Measurements from ENCODE around the gene BCL2.

BCL2 gene

DNA sequence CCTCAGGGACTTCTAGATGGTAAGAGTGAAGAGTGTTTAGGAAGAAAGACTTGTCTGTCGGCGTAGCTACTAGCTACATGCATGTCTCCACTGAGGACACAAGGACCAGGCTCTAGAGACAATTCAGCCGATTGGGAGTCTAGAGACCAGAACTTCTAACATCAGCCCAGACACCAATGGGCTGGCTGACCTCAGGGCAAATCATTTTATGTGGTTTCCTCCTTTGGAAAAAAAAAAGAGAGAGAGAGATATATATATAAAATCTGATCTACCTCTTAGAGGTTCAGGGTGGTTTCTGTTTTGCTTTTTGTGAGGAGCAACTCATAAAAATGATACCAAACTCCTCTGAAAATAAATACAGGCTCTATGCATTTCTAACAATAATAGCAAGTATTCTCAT, 212.8 kb downstream of the BCL2 start:
- no peak for DNase-seq (ENCODE audit: low read depth)

GRCh38 chr18:63105636-63106316, 213.8 kb downstream of the BCL2 start:
- no peak for DNase-seq (ENCODE audit: low read depth)

DNA sequence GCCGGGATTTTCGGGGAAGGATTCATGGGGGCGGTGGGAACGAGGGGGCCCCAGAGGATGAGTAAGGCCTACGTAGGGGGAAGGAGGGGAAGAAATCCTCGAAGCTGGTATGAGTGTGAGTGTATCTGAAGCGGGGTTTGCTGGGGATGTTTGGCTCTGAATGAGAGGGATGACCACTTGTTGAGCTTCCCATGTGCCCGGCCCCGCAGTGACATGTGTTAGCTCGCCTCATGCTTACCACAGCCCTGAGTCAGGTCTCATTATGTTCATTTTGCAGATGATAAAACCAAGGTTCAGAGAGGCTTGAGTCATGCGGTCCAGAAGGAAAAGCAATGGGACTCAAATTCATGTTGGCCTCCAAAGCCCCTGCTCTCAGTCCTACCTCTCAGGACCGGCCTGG, 214.7 kb downstream of the BCL2 start:
- no peak for DNase-seq (ENCODE audit: low read depth)

DNA sequence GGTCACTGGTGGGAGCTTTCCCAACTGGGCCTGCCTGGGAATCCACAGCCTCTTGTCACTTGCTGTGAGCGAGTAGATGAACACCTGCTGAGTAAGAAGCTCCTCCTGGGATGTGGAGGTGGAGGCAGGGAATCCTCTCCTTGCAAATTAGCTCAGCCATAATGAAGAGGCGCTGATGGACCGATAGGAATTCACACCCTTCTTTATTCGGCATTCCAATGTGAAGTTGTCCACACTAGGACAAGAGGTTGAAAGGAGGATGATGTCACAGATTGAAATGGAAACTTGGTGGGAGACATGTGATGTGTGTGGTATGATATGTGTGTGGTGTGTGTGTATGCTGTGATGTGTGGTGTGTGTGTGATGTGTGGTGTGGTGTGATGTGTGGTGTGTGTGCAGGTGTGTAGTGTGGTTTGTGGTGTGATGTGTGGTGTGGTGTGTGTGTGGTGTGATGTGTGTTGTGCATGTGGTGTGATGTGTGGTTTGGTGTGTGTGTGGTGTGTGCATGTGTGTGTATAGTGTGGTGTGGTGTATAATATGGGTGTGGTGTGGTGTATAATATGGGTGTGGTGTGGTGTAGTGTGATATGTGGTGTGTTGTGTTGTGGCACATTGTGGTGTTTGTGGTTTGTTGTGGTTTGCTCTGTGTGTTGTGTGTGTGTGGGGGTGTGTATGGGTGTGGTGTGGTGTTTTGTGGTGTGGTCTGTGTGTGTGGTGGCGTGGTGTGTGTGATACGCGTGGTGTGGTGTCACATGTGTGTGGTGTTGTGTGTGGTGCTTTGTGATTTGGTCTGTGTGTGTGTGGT, 216.4 kb downstream of the BCL2 start:
- no peak for DNase-seq (ENCODE audit: low read depth)

DNA sequence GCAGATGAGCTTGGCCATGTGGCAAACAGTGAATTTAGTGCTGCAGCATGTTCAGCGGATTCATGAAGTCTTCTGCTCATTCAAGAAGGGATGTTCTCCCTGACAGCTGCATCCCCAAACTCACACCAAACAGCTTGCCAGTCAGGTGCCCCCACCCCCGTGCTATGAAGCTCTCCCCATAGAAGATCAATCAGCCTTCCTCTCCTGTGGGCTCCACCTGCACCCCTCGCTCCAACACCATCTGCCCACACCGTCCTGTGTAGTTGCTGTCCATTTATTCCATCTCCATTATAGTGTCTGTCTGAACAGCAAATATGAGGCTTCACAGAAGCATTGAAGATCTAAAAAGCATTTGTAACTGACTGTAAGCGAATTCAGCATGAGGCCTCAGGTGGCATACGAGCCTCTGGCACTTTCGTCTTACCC, 218.9 kb downstream of the BCL2 start:
- DNase-seq (ENCODE audit: low read depth): no peak

GRCh38 chr18:63099848-63100629, 219.5 kb downstream of the BCL2 start:
- DNase-seq (ENCODE audit: low read depth): no peak

- DNase-seq (ENCODE audit: low read depth): no peak
These were observed 220.3 kb downstream of the BCL2 start for GRCh38 chr18:63099091-63099840.

GRCh38 chr18:63098018-63098981, 221.3 kb downstream of the BCL2 start:
- no peak for DNase-seq (ENCODE audit: low read depth)

DNA sequence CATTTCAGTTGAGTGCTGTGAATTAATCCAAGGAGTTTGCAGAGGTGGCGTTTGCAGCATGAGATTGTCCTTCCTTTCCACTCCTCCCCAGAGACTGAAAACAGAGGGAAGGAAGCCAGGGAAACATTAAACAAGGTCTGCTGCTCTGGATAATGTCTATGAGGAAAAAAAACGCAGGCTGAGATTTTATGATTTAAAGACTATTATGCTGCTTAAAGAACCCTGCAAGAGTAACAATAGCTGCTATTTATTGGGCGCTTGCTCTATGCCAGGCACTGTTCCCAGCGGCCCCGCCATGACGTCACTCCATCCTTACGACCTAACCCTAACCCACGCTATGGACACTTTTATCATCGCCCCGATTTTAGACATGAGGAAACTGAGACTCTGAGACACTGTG, 222.4 kb downstream of the BCL2 start:
- no peak for DNase-seq (ENCODE audit: low read depth)

DNA sequence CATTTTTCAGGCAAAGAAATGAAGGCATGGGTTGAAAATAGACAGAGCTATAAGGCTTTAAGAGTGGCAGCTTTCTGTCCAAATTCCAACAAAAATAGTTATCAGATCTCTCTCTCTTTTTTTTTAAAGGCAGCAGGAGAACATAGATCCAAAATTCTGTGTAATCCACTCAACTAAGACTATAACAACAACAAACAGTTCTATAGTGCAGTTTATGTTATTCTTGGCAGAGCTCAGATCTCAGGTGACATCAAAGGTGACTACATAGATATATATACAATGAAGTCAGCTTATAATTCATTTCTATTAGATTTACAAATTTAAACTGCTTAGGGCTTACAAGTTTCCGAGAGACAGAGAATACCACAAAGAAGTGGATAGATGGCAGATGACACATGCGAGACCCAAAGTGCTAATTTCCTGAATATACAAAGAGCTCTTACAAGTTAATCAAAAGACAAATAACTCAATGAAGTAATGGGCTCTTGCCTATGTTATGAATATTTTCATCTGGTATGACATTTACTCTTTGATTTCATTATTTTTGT, 223.2 kb downstream of the BCL2 start:
- no peak for DNase-seq (ENCODE audit: low read depth)

- DNase-seq (ENCODE audit: low read depth): no peak
These were observed 223.8 kb downstream of the BCL2 start for GRCh38 chr18:63095768-63096167.

- DNase-seq (ENCODE audit: low read depth): no peak
These were observed 227.8 kb downstream of the BCL2 start for GRCh38 chr18:63091671-63092364.

GRCh38 chr18:63090334-63090733, 229.2 kb downstream of the BCL2 start:
- no peak for DNase-seq (ENCODE audit: low read depth)

GRCh38 chr18:63089041-63089440, 230.5 kb downstream of the BCL2 start:
- DNase-seq (ENCODE audit: low read depth): no peak

GRCh38 chr18:63088262-63088661, 231.3 kb downstream of the BCL2 start:
- no peak for DNase-seq (ENCODE audit: low read depth)

DNA sequence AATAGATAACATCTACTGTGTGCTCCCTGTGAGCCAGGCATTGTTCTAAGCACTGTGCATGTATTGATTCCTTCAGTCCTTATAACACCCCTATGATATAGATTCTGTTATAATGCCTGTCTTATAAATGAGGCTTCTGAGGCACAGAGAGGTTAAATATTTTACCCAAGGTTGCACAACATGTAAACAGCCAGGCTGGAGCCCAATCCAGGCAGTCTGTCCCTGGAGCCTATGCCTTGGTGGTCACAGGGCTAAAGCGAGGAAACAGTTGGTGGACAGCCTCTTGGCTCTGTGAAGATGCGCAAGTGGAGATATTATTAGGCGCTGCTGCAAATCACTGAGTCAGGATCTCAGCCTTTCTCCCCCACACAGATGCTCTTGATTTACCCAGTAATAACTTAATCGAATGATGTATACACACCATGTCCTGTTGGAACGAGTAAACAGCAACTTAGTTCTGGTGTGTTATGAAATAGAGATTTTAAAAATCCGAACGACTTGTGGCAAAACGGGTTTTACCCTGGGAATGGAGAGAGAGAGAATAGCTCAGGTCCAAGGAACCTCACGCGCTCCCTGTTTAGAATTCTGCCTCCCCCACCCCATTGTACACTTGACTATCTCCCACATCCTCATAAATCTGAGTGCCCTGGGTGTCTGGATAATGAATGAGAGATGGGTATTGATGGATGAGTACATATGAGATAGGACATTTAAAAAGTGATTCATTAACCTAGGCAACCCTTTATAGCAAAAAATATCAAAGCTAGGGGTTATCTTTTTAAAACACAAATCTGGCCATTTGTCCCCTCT, 231.9 kb downstream of the BCL2 start:
- no peak for DNase-seq (ENCODE audit: low read depth)

DNA sequence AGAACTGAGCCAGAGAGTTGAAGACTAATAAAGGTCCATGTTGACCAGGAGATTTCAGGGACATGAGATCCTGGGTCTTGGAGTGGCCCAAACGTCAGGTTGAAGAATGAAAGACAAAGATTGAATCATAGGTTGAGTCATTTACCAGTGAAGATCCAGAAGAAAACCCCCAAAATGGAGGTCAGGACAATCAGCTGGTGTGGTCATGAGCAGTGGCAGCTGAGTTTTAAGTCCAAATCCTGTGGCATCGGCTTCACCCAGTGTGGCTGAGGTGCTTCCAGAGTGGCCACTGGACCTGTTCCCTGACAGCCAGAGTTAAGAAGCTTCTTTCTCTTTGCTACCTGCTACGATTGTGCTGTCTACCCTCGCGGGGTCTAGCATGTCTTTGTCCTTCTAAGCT, 234.0 kb downstream of the BCL2 start:
- DNase-seq (ENCODE audit: low read depth): no peak

DNA sequence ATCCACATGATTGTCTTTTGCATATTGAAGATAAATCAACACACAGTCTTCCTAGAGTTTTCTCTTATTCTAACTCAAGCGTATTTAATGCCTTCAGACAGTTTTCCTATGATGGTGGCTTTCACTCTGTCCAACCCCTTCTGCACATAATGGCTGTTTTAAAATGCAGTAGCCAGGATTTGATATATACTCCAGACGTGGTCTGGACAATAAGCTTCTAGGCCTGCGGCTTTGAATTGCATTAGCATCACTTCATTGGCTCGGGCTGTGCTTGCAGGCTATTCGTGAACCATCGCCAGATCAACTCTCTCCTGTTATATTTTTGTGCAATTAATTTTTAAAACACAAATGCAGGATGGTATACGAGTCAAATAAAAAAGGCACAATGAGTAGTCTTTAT, 235.3 kb downstream of the BCL2 start:
- DNase-seq (ENCODE audit: low read depth): no peak

DNA sequence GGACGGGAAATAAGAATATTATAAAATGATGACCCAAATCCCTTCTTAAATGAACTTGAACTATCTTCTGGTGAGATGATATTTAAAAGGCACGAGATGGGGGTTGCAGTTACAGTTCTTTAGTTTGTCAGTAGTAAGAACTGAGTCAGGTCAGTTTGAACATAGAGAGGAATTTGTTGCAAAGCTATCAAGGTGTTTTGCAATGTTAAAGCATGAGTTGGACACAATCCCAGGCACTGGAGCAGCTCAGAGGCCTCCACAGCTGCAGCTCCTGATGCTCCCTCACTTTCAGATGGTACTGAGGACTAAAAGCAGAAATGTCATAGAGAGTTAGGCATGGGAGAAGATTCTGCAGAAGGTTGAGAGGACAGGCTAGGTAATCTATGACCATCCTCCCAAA, 236.0 kb downstream of the BCL2 start:
- DNase-seq (ENCODE audit: low read depth): no peak
